NB4 (cell line): ENCODE data around the gene STX8.

Source experiments
- CTCF ChIP-seq: IDR thresholded peaks from one replicate; pipeline ENCODE4 v1.5.1; 2012; ENCODE audit warnings: low read depth, low read length
- MAX ChIP-seq: IDR thresholded peaks from 2 replicates; pipeline ENCODE4 v1.6.1; 2011; ENCODE audit warnings: low read depth, low read length
- POLR2A ChIP-seq: IDR thresholded peaks from 2 replicates; pipeline ENCODE4 v1.6.1; 2011; ENCODE audit warnings: mild to moderate bottlenecking; ENCODE audit not compliant: insufficient read length; ENCODE audit errors: extremely low read depth

- TF ChIP-seq CTCF (no peak), POLR2A (no peak), MAX (no peak)
Measured at GRCh38 chr17:9513266-9513665, 62.4 kb downstream of the STX8 start.
